Endothelial cell of hepatic sinusoid (primary cell): ENCODE data around the gene ENO4.

ENCODE experiments used
- in situ Hi-C: cut with HindIII; loops from 2 replicates; pipeline ENCODE4 v1.10.0; 2017; ENCODE audit warnings: low sequenced_read_pairs

The ENO4 gene, protein sequence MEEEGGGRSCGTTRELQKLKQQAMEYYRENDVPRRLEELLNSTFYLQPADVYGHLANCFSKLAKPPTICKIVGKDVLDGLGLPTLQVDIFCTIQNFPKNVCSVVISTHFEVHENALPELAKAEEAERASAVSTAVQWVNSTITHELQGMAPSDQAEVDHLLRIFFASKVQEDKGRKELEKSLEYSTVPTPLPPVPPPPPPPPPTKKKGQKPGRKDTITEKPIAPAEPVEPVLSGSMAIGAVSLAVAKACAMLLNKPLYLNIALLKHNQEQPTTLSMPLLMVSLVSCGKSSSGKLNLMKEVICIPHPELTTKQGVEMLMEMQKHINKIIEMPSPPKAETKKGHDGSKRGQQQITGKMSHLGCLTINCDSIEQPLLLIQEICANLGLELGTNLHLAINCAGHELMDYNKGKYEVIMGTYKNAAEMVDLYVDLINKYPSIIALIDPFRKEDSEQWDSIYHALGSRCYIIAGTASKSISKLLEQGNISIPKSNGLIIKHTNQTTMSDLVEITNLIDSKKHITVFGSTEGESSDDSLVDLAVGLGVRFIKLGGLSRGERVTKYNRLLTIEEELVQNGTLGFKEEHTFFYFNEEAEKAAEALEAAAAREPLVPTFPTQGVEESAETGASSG

DNA sequence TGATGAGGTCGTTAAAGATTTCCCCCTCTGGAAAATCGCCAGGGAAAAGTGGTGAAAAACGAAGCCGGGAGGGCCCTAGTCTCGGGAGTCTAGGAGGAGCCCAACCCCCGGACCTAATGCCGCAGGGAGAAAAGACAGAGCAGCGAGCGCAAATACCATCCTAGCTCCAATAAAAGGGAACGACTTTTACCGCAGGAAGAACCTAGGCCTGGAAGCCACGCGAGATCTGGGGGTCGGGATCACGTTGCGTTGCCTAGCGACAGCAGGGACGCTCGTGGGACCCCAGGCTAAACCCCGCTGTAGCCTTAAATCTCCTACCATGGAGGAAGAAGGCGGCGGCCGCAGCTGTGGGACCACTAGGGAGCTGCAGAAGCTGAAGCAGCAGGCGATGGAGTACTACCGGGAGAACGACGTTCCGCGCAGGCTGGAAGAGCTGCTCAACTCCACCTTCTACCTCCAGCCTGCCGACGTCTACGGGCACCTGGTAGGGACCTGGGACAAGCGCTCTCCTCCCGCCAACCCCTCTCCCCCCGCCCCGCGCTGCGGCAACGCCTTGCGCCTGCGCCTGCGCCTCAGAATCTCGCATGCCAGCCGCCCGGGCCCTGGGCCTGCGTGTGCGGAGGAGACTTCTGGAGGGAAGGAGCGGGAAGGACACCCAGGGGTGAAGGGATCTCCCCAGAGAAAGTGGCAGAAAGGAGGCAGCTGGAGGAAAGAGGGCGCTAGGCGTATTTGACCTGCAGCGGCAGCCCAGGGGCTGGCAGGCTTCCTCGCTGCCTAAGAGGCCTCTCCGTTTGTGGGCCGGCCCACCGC, at the start of gene ENO4:
TSS of gene ENO4 (plus strand) at position 252 of the 810 bp plus-strand sequence. CDS start at position 320, 68 bp downstream.
- in situ Hi-C loops = no loop called here

DNA sequence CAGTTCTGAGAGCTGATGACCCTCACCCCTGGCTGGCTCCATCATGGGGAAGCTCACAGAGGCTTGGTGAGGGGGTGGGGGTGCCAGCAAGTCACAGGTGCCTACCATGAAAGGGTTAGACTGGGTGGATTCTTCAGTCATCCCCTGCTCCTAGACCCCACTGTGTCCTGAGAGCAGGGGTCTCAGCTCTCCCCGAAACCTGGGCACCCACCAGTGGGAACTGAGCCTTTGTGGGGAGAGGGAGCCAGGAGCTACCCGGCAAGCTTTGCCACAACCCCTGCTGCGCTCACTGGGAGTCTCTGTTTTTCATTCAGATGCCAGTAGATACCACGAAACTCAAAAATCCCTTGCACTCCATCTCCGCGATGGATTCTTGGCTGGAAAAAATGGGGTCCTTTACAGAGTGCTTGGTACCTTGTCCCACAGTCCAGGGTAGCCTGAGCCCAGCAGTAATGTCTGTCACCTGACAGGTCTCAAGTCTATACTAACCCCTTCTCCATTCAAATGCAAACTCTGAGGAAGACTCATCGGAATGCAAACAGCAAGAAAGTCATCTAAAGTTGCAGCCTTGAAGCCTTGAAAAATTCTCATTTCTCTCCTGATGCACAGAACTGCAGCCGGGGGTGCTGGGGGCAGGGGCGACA, 48.9 kb upstream of the ENO4 start:
- in situ Hi-C loops = loop anchor here (5.0 to 10.0 kb wide), 2 partner anchors 304 to 357 kb away; no protein-coding TSS in a partner anchor

DNA sequence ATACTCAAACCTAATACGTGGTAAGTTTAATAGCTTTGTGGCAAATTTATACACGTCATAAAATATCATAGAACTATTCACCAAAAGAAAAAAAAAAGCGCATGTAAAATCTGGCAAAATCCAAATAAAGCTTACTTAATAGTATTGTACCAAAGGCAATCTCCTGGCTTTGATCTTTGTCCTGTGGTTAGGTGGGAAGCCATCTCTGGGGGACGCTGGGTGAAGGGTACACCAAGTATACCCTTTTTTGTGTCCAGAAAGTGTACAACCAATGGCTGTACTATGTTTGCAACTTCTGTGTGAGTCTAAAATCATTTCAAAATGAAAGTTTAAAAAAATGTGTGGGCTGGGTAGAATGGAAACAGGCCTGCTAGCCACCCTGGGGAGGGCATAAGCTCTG, 47.6 kb upstream of the ENO4 start:
- in situ Hi-C loops = loop anchor here (5.0 to 10.0 kb wide), 2 partner anchors 303 to 356 kb away; no protein-coding TSS in a partner anchor

DNA sequence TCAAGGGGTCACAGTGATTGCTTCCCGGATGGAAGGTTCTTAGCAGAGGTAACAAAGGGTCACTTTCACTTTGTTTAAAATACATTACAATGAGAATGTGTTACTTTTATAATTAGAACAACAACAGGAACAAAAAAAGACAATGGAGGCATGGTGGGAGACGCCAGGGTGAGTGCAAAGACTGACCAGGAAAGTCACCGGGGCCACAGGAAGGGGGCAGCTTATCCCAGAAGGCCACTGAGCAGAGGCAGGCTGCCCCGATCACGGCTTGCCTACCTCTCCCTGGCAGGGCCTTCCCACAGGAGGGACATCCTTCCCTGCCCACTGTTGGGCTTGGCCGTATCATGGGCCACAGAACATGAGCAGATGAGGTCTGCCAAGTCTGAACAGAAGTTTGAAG, 46.8 kb upstream of the ENO4 start:
- in situ Hi-C loops = loop anchor here (5.0 to 10.0 kb wide), 2 partner anchors 302 to 355 kb away; no protein-coding TSS in a partner anchor

DNA sequence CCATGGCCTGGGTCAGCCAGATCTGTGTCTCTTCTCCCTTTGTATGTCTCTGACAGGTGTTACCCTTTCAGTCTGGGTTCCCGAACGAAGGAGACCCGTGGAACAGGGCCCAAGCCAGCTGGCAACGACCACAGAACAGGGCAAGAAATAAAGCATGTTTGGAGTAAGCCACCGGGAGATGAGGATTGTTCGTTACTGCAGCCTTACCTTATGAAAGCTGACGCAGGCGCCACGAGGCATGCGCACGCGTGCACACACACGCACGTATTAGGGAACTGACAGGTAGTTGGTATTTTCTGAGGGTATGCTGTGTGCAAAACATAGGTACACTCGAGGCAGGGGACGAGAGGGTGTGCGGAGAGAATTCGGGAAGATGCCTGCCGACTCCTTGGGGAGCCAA, 46.4 kb upstream of the ENO4 start:
- in situ Hi-C loops = loop anchor here (5.0 to 10.0 kb wide), 2 partner anchors 302 to 354 kb away; no protein-coding TSS in a partner anchor

DNA sequence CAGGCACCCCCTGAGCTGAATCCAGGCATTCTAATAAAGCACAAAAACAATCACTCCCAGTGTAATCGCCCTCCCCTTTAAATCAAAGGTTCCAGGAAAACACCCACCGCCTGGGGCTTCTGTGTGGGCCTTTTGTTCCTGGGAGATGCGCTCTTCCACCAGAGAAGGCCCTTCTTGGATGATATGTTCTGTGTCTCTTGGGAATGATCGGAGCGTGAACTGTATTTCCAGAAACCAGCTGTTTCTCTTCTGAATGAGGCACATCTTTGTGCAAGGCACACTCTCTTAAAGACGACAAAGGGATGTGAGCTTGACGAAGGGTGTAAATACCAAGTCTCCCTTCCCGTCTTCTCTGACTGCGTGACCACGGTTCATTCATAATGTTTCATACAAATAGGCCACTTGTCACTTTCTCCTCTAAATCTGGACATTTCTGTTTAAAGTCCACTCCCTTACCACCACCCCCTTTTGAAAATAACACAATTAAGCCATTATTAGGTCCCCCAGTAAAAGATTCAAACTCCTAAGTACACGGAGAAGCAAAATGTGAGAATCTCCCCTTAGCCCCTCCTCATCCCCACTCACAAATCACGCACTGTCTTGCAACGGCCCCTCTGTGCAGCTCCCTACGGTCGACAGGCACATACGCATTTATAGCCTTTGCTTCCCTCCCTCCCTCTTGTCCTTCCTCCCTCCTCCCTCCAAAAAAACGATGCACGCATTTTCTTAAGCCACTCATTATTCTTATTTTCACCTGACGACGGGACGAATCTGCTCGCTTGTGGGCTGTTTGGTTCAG, 45.6 kb upstream of the ENO4 start:
- in situ Hi-C loops = loop anchor here (5.0 to 10.0 kb wide), 2 partner anchors 301 to 354 kb away; no protein-coding TSS in a partner anchor

DNA sequence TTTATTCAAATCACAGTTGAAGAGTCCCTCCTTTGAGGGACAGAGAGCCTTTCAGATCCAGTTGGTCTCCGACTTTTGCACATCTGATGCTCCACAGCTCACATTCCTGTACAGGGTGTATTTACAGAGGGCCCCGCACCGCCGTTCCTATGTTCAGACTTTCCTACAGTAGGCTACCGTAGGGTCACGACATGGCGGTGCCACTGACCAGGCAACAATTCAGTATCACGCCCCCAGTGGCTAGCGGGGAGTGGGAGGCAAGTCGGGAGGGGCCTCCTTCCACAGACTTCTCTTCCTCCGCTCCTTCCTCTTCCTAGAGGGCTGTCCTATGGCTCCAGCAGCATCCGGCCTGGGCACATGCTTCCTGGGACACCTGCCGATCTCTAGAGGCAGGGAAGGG, 40.6 kb upstream of the ENO4 start:
- in situ Hi-C loops = loop anchor here (10.0 kb wide), 1 partner anchor 296 kb away; no protein-coding TSS in a partner anchor

DNA sequence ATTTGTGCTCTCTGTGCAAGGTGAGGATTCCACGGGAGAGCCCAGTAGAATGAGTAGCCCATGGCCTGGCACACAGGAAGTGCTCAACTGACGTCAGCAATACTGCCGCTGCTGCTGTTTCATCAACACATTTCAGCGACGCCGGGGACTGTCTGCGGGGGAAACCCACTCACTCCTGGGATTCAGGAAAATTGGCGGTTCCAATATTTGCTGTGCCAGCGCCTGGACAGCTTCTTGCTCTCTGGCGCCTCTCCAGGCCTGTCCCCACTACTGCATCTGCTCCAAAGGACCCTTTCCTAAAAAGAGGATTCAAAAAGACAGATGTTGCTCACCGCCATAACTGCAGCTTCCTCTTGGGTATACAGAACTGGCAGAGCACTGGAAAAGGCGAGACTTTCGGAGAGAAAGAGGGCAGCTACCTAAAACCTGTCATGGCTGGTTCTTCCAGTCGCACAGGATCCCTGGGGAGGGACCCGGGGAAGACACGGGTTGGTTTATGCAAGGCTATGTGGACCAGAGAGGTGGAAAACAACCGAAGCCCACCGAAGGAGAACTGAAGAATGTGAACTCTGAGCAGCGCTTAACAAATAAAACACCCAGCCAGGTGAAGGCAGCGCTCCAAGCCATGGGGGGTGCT, 39.7 kb upstream of the ENO4 start:
- in situ Hi-C loops = loop anchor here (10.0 kb wide), 1 partner anchor 295 kb away; no protein-coding TSS in a partner anchor

DNA sequence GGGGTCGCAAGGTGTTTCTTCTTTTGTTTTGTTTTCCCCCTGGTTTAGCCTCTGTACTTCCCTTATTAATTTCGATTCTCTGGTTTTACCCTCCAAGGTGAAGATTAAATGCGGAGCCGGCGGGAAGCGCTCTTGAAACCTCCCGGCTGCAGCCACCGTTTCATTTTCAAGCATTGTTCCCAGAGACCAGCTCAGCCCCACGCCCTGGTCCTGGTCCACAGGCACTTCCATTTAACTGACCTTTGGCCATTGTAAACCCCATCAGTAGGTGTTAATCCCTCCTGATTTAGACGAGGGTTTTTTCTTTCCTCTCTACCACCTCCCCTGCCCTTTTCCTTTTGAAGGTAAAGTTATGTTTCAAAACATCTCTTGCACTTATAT, 39.2 kb upstream of the ENO4 start:
- in situ Hi-C loops = no loop called here

DNA sequence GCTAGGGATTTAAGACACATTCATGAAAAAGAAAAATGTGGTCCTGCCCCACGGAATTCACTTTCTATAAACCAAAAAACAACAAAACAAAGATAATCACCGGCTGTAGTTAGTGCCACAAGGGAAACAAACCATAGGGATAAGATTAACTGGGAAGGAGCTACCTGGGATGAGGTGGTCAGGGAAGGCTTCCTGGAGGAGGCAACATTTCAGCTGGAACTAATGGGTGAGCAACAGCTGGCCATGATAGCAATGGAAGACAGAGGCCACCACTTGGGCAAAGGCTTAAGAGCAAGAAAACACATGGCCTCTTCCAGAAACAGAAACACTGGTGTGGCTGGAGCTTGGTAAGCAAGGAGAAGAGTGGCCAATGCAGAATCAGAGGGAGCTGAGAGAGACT, 38.4 kb upstream of the ENO4 start:
- in situ Hi-C loops = no loop called here

DNA sequence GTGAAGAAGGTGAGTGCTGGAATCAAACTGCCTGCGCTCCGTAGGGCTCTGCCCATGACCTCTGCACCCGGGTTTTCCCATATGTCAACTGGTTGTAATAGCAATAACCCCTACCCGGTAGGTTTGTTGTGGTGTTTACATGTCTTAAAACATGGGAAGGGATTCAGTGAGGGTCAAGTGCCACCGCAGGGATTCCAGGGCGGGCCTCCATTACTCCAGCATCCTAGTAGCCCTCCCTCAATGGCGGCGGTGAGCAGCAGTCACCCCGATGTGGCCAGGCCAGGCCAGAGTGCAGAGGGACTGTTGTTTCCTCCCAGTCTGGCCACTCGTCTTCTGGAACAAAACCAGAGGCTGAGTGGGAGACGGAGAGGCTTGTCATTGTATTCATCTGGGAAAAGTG, 37.6 kb upstream of the ENO4 start:
- in situ Hi-C loops = no loop called here

DNA sequence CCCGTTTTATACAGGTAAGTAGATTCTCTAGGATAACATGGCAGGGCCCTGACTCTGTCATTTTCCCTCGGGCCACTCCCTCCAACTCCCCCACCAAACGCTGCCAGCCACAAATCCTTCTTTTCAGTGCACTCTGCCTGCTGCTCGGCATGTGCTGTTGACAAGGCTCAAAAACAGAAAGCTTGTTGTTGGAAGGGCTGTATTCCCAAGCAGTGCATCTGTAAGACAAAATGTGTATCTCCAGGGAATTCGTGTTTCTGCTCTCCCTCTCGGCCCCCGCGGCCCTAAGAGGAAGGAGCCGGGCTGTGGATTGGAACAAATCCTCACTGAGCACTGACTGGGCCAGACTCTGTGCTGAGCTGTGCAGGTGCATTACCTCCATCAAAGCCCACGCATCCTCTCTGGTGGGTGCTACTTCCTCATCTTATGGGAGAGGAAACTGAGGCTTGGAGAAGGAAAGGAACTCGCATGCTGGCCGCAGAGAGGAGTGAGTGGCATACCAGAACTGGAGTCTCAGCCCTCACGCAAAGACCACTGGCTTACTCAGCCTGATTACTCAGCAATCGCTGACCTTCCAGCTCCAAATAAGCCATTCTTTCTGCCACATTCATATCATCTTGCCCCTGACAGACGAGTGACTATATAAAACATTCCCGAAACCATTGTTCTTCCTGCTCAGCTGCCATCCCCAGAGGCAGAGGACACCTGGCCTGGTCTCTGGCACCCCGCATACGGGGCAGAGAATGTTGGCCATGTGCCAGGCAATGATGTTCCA, 33.5 kb upstream of the ENO4 start:
- in situ Hi-C loops = no loop called here

DNA sequence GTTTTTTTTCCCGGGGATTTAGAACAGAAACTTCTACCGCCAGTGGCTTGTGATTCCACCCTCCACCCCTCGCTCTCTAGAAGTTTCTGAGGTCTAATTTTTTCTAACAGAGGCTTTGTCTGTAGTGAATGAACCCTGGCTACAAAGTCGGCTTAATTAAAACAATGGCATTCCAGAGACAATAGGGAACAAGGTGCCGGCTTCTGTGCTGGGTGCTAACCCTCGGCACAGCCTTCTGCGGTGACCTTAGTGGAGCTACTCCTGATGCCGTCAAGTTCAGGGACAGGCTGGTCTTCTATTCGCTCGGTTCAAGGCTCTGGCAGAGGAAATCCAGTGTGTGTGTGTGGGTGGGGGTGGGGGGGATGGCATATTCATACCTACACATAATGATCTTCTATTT, 32.1 kb upstream of the ENO4 start:
- in situ Hi-C loops = no loop called here

DNA sequence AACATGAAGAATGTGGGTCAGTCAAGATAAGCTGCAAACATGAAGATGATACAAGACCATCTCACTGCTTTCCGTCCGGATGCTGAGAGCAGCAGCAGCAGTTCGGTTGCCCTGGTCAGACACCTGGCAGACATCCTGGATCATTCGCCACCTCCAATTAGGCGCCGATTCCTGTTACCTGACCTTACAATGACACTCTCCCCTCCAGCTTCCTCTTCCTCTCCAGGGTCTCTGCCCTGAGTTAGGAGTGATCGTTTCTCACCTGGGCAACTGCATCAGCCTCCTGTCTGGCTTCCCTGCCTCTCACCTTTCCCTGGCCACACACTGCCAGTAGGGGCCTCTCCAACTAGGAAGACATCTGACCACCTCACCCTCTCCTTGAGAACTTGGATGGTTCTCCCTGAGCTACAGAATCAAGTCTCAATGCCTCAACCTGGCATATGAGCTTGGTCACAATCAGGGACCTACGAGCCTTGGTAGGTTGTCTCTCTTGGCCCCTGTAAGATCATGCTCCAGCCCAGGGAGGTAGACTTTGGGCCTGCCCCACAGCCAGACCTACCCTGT, 31.4 kb upstream of the ENO4 start:
- in situ Hi-C loops = no loop called here

DNA sequence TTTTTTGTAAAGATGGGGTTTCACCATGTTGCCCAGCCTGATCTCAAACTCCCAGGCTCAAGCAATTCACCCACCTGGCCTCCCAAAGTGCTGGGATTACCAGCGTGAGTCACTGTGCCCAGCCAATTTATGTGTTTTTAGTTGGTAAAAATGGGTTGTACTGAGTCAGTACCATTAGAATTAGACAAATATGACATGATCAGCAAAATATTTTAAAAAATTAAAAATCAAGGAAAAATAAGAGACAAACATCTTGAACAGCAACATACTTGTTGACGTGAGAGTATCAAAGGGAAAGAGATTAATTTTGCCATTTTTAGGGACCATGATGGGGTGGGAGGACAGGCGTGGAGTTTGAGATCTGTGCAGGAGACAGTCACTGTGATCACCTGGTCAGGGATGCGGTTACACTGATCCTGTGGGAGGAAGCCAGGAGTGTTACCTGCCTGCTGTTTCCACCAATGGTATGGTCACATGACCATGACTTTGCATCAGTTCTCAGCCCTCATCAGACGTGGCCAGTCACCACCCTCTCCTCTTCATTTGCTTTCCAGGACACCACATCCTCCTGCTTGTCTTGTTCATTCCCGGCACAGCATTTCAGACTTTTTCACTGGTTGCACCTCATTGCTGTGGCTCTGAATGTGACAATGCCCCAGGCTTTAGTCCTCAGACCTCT, 29.2 kb upstream of the ENO4 start:
- in situ Hi-C loops = no loop called here

DNA sequence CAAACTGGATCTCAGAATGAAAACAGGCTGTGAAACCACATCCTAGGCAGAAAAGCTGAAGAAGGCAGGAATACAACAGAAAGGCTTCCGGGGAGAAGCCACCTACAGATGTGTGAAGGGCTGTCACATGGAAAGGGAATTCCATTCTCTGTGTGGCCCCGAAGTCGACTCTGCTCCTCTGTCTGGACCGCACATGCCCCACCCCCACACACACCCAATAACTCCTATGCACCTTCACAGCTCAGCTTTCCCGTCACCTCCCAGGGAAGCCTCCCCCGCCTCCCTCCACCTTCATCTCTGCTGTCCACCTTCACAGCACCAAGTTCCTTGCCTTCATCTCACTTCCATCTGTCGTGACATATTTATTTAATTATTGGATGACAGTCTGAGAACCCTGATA, 23.4 kb upstream of the ENO4 start:
- in situ Hi-C loops = no loop called here

DNA sequence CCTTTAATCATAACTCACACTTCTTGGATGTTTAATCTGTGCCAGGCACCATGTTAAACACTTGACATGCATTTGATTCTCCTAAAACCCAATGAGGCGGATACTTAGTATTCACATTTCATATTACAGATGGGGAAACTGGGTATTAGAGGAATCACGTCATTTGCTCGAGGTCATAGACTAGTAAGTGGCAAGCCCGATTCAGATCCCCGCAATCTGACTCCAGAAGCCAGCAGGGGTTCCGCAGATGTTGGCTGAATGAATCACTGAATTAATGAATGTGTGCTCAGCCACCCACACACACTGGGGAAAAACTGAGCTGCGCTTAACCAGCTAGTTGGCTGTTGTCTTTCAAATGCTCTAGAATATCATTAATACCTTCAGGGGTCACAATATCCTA, 22.5 kb upstream of the ENO4 start:
- in situ Hi-C loops = no loop called here

DNA sequence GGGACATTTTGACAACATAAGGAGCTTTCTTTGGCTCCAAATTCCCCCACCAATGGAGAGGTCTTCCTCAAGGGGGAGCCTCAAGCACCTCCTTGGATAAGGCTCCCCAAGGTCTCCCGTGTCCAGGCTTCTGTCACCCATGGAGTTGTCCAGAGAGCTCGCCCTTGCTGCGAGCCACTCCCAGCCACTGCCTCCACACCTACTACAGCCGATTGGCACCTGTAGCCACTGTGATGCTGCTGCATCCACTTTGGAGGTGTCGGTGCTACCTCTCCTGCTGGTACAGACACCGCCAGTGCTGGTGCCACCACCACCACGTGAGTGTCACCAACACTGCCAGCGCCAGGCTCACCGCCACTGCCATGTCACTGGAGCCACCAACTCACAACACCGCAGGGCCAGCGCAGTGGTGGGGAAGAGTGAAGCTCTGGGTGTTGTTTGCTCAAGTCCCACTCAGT, 22.1 kb upstream of the ENO4 start:
- in situ Hi-C loops = no loop called here
